Effector CD4-positive, alpha-beta T cell (primary cell): ENCODE results near the gene XBP1.
"Not testable (repeated sequence)": the region's sequence is repeated elsewhere in the genome, so short reads cannot be mapped to it uniquely, and the experiment has no call there.

ENCODE experiments used
- DNase-seq: peaks from one replicate; pipeline ENCODE4 v3.0.0-alpha.2; 2020
- total RNA-seq: gene quantifications from one replicate; lab custom pipeline; 2026; lab: John Stamatoyannopoulos, UW

XBP1 gene
- 132 reads per million, percentile 87 among the genes with 10 or more reads in this experiment for total RNA-seq

DNA sequence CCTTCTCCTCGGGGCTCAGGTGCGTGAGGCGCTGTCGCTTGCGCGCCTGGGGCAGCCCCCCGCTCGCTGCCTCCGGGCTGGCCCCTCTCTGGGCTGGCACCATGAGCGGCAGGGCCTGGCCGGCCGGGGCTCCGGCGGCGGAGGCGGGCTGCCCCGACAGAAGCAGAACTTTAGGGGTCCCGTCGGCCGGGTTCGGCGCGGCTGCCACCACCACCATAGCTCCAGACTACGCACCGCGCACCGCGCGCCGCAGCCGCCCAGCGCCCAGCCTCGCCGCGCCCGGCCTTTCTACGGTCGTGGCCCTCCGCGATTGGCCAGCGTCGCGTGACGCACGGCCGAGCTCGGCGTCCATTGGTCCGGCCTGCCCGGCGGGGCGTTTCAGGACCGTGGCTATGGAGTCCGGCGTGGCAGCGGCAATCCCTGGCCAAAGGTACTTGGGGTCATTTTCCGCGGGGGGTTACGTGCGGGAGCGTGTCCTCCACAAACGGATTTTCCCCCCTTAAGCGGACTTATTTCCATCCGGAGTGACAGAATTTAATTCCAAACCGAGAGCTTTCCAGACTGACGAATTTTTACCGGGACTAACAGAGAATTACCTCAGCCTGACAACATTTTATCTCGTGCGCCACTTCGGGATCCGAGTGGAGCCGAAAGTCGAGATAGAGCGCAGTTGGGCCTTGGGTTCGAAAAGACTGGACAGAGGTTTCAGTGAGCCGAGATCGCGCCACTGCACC, at the start of gene XBP1:
XBP1 (minus strand) TSS at position 262 of the 734 bp plus-strand sequence.
- DNase-seq = peak; percentile 85

DNA sequence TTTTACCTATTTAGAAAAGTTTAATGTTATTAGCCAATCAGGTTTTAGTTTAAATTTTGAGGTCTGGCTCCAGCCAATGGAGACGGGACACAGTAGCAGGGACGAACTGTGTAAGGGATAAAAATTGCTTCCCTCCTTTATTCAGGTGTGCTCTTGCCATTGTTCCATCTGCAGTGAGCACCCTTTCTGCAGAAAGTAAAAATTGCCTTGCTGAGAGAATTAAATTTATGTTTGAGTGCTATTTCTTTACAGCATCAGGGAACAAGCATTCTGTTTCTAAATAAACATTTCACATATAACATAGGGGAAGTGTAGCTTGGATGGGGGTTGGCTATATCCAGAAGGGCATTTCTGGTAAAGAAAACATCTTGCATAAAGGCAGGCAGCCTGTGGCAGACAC, 46.6 kb upstream of the XBP1 start:
- no peak for DNase-seq

DNA sequence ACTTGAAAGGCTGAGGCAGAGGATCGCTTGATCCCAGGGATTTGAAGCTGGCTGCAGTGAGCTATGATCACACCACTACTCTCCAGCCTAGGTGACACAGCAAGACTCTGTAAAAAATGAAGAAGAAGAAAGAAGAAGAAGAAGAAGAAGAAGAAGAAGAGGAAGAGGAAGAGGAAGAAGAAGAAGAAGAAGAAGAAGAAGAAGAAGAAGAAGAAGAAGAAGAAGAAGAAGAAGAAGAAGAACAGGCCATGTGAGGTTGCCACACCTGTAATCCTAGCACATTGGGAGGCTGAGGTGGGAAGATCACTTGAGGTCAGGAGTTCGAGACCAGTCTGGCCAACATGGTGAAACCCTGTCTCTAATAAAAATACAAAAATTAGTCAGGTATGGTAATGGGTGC, 43.9 kb upstream of the XBP1 start:
- DNase-seq = not testable (repeated sequence)

DNA sequence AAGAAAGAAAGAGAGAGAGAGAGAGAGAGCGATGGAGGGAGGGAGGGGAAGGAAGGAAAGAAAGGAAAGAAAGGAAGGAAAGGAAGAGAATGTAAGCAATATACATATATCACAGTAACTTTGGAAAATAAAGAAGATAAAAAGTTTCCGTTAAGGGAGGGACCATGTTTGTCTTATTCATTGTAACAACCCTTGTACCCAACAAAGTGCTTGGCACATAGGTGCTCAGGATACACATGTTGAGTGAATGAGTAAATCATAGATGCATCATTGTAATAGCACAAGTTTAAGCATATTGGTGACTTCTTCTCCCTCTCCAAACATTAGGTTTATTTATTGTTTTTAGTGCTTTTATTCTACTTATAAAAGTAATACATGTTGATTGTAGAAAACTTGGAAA, 43.3 kb upstream of the XBP1 start:
- DNase-seq = no peak

DNA sequence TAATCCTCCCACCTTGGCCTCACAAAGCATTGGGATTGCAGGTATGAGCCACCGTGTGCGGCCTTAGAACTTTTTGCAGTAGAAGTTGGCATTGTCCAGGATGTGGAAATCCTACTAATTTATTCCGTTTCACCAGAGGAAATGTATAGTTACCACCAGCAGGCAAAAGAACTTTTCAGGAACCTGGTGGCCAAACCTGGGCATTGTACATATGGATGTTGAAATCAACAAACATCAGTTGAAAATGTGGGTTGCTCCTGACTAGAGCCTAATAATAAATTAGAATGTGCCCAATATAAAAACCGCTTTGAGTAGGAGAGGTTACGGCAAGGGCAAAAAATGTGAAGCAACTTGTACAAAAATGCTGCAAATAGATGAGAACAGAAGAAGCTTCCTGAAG, 40.7 kb upstream of the XBP1 start:
- no peak for DNase-seq

DNA sequence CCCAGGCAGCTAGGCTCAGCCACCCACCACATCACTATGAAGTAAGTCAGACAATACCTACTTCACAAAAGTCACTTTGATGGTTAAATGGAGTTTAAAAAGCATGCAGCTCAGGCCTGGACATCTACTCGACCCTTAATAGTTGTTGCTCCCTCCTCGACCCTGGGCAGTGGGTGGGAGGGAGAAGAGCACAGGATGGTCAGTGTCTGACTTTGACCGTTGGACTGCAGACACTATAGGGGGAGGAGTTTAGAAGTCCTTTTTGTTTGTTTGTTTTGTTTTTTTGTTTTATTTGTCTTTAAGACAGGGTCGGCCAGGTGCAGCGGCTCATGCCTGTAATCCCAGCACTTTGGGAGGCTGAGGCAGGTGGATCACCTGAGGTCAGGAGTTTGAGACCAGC, 38.6 kb upstream of the XBP1 start:
- no peak for DNase-seq

DNA sequence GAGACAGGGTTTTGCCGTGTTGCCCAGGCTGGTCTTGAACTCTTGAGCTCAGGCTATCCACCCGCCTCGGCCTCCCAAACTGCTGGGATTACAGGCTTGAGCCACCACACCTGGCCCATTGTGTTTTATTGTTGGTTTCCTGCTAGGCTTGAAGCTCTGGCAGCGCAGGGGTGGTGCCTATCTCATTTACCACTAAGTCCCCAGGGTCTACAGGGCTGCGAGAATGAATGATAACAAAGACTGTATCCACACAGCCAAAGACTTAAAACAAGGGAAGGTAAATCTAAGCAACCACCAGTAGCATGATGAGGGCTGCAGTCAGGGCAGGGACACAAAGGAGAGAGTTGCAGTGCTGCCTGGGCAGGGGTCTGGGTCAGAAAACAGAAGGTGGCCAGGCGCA, 37.3 kb upstream of the XBP1 start:
- DNase-seq = no peak

DNA sequence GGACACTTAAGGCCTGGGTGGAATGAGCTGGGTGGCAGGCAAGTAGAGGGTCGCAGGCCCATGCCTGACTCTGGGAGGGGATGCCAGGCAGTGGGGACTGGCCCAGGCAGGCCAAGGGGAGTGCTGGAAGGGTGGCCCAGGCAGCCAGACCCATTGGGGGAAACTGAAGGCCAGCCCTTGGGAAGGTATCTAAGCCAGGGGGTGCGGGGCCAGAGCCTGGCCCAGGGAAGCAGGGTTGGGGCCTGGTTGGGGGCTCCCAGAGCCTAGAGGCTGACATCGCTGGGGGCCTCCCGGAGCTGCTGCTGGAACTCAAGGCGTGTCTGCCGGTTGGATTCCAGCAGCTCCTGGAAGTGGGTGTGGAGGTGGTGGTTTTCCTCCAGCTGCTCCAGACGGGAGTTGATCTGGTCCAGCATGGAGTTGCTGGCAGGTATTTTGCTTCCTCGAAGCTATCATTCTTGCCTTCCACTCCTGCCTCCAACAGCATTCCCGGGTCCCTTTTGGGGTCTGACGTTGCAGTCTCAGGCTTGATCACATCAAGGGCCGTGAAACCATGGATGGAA, 35.3 kb upstream of the XBP1 start:
- no peak for DNase-seq

DNA sequence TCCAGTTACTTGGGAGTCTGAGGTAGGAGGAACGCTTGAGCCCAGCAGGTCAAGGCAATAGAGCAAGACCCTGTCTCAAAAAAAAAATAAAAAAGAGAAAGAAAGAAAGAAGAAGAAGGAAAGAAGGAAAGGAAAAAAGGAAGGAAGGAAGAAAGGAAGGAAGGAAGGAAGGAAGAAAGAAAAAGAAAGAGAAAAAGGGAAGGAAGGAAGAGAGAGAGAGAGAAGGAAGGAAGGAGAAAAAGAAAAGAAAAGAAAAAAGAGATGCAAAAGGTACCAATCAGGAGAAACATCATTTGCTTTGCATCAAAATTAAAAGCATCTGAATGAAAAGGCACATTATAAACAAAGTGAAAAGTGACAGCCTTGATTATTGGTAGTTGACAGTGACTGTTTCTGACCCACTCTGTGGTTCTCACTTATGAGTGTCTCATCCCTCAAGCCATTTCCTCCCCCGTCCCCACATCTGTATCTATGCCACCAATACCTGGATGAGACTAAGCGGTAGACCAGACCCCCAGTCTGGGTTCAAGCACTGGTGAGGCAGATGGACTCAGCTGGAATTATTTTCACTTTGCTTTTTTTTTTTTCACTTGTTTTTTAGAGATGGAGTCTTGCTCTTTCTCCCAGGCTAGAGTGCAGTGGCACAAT, 33.0 kb upstream of the XBP1 start:
- DNase-seq = no peak

DNA sequence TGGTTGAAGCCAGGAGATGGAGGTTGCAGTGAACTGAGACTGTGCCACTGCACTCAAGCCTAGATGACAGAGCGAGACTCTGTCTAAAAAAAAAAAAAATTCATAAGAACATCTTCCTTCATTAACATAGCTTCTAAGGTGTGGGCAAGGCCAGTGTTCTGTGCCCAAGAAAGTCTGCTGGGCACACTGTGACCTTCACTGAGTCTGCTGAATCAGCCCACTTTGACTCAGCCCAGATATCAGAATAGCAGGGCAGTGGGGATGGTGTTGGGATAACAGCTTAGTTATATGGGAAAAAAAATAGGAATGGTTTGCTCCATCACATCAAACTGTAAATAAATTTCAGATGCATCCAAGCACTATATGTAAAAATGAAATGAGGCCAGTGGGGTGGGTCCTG, 32.4 kb upstream of the XBP1 start:
- DNase-seq = no peak

DNA sequence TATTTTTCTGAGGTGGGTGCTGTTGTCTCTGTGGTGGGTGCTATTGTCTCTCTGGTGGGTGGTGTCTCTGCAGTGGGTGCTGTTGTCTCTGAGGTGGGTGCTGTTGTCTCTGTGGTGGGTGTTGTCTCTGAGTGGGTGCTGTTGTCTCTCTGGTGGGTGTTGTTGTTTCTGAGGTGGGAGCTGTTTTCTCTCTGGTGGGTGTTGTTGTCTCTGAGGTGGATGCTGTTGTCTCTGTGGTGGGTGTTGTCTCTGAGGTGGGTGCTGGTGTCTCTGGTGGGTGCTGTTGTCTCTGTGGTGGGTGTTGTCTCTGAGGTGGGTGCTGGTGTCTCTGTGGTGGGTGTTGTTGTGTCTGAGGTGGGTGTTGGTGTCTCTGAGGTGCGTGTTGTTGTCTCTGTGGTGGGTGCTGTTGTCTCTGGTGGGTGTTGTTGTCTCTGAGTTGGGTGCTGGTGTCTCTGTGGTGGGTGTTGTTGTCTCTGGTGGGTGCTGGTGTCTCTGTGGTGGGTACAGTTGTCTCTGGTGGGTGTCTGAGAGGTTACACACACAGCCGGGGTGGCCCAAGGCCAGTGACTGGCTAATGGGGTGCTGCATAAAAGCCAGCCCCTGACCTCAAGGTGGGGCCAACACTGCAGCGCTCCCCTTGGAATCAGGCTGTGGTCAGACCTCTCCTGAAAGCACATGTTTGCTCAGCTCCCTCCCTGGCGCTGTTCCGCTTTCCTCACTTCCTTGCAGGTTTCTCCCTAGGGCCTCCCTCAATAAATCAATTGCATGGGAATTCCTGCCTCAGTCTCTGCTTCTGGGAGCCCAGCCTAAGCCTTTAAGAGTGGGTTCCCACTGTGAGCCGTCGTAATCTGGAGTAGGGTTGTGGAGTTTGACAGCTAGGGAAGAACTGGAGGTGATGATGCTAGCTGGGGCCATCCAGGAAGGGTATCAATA, 31.0 kb upstream of the XBP1 start:
- no peak for DNase-seq

DNA sequence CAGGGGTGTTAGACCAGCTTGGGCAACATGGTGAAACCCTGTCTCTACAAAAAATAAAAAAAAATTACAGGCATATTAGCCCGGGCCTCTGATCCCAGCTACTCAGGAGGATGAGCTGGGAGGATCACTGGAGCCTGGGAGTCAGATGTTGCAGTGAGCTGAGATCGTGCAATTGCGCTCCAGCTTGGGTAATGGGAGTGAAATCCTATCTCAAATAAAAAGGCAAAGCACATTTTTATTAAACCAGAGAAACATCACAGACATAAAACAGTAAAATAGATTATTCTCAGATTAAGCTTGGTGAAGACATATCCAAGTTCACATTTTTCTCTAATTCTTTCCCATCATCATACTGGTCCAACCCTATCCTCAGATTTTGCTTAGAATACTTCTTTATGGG, 30.1 kb upstream of the XBP1 start:
- DNase-seq = no peak

DNA sequence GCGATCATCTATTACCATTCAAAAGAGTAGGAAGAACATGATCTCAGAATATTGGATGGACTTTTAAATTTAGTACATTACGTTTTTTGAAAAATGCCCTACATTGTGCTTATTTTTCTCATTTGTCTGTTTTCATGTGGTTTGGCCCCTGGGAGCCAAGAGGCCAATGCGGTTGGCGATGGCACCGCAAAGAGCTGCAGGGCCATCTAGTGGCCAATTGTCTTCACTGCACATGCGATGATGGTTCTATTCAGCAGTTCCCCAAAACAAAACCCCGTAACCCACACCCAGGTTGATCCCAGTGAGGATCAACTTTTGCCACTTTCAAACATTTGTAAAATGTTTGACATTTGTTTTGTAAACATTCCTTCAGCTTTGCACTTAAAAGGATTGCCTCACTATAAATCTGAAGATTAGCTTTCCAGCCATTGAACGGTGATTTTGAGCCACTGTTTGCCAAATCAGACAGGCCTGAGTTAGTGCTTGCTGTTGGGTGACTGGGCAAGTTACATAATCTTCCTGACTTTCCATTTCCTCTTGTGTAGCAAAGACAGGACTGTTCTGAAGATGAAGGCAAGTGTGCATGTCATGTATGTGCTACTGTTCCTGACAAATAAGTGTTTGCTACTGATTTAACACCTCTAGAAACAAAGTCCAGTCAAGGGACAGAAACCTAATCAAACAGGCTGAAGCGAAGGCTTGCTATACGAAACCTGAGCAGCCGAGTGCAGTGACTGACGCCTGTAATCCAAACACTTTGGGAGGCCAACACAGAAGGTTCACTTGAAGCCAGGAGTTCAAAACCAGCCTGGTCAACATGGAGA, 29.2 kb upstream of the XBP1 start:
- DNase-seq = peak; percentile 64

DNA sequence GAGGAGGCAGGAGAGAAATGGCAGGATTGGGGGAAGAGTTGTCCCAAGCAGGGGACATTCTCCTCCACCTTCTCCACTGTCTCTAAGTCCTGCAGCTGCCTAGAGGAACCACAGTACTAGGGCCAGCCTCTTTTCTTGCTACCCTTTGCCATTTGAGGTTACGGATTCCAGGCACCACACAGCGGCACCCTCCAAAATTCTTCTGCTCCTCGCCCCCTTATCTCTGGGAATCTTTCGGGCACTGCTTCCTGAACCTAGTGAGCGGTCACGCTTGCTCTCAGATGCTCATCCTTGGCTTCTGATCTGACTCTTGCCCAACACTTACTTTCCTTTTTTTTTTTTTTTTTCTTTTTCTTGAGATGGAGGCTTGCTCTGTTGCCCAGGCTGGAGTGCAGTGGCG, 26.6 kb upstream of the XBP1 start:
- DNase-seq = no peak

DNA sequence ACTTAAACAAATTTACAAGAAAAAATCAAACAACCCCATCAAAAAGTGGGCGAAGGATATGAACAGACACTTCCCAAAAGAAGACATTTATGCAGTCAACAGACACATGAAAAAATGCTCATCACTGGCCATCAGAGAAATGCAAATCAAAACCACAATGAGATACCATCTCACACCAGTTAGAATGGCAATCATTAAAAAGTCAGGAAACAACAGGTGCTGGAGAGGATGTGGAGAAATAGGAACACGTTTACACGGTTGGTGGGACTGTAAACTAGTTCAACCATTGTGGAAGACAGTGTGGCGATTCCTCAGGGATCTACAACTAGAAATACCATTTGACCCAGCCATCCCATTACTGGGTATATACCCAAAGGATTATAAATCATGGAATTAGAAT, 26.1 kb upstream of the XBP1 start:
- DNase-seq = not testable (repeated sequence)

DNA sequence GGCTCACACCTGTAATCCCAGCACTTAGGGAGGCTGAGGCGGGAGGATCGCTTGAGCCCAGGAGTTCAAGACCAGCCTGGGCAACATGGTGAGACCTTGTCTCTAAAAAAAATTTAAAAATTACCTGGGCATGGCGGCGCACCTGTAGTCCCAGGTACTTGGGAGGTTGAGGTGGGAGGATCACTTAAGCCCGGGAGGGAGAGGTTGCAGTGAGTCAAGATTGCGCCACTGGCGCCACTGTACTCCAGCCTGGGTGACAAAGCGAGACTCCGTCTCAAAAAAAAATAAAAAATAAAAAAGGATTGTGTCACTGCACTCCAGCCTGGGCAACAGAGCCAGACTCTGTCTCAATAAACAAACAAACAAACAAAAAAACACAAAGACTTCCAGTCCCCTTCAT, 24.1 kb upstream of the XBP1 start:
- DNase-seq = not testable (repeated sequence)

DNA sequence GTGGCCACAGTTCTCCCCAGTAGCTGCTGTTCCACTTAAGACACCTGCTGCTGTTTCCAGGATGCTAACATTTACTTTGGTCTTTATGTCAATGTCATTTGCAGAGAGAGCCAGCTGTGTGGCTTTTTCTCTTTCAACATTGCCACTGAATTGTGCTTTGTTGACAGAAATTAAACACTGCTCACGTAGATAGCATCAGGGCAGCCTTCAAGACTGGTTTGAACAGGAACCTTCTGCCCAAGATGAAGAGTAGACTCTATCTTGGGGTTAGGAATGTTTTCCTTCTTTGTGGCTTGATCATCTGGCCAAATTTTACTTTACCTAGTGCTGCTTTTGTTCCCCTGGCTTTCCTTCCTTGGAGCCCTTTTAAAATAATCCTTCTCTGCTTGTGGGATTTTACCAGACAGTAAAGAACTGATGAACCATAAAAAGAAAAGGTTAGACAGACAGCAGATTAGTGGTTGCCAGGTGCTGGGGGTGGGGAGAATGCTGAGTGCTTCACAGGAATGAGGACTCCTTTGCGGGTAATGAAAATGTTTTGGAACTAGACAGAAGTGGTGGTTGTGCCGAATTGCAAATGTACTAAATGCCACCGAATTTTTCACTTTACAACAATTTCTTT, 22.7 kb upstream of the XBP1 start:
- DNase-seq = no peak

DNA sequence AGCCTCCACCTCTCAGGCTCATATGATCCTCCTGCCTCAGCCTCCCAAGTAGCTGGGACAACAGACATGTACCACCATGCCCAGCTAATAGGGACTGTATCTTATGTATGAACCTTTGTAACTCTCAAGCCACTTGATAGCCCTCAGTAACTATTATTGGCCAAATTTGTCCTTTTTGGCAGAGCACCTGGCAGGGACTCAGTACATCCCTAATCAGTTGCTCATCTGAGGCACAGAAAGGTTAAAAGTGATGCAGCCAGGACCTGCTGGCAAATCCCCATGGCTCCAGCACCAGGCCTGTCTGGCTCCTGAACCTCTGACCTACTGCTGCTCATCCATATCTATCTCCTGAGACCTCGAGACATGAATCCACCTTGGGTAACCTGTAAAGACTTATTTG, 21.1 kb upstream of the XBP1 start:
- DNase-seq = no peak

DNA sequence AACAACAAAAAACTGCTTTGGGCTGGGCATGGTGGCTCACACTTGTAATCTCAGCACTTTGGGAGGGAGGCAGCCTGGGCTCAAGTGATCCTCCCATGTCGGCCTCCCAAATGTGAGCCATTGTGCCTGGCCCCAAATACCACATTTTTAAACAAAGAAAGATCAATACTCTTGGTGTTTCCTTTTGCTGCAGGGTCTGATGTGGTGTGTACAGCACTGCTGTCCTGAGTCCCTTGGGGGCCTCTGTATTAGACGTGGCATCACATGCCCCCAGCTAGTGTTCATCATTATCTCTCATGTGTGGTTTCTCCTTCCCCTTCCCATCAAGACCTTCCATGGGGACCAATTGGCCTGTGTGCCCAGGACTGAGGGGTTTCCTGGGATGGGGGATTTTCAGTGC, 20.5 kb upstream of the XBP1 start:
- DNase-seq = no peak

DNA sequence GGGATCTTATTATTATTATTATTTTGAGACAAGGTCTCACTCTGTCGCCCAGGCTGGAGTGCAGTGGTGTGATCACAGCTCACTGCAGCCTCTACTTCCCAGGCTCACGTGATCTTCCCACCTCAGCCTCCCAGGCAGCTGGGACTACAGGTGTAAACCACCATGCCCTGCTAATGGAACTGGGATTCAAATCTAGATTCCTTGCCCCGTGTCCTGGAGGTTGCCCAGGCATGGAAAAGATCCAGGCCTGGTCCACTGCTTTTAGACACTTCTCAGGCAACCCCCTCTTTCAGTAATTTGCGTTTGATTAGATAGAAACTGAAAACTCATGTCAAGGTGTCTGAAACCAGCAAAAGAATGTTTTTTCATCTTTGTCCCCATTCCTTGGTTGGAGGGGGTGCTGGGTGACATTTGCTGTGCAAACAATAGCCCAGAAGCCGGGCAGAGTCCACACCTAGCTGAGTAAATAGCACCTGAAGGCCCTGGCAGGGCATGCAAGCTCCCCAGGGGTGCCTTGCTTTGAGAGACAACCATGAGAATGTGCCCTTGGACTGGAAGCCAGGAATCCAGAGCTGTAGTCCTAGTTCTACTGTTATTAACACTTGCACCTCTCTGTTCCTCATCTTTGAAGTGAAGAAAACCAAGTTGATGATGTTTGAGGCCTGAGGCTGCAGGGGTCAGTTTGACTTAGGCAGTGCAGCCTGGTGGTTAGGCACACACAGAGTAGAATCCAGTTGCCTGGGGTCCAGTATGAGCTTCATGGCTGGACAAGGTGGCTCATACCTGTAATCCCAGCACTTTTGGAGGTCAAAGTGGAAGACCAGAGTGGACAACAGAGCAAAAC, 19.1 kb upstream of the XBP1 start:
- no peak for DNase-seq
